ENCODE data around the gene PCP4.

The PCP4 gene

GRCh38 chr21:39969691-39970364 is 102.6 kb downstream of the PCP4 start:
- DNase-seq (ENCODE audit: low read depth in 1 of 2, low spot score in 1 of 2) = no peak

DNA sequence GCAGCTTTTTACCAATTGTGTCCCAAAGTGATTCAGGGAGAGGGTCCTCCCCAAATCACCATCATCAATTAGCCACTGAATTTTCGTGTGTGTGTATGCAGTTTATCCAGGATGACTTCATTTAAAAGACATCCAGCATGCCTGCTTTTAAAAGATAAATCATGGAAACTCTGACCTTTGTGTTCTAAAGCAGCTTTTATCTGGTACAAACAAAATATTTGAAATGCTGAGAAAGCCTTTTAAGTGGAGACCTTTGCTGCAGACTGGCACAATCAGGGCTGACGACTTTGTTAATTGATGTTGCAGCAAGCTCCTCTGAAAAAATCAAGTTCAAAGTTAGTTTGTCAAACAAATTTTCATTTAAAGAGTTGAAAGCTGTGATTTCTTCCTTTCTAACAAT is 104.7 kb downstream of the PCP4 start:
- no peak for DNase-seq (ENCODE audit: low read depth in 1 of 2, low spot score in 1 of 2)

- no peak for DNase-seq (ENCODE audit: low read depth in 1 of 2, low spot score in 1 of 2)
These were observed 105.2 kb downstream of the PCP4 start for GRCh38 chr21:39972471-39972870.

DNA sequence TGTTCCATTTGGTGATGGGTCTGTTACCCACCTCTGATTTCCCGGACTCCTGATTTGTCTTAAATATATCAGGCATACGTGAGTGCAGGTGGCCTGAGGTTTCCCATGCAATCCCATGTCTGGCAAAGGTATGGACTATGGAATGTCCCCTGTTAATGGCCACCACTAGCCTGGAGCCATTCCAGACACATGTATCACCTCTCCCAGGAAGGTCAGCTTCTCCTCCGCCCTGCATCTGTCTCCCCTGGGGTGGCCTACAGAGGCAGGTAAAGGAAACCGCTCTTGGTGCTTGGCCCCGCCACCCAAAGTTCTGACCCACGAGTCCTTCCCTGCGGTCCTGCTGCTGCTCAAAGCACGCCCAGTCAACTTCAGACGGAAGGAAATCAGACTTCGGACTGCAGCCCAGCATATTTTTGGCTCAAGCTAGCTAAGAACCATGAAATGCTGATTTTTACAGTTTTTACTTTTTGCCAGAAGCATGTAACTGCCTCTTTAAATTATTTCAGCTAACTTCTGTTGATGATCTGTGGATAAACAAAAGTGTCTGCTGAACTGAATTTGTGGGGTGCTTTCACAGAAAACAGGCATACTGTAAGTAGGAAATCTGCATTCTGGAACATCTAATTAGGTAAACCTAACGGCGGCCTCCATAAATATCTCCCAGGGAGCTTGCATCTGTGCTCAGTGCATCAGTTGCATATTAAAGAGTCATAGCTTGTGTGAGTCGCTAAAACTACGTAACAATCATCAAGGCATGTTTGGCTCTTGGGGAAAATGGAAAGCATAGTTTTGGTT is 105.9 kb downstream of the PCP4 start:
- no peak for DNase-seq (ENCODE audit: low read depth in 1 of 2, low spot score in 1 of 2)

DNA sequence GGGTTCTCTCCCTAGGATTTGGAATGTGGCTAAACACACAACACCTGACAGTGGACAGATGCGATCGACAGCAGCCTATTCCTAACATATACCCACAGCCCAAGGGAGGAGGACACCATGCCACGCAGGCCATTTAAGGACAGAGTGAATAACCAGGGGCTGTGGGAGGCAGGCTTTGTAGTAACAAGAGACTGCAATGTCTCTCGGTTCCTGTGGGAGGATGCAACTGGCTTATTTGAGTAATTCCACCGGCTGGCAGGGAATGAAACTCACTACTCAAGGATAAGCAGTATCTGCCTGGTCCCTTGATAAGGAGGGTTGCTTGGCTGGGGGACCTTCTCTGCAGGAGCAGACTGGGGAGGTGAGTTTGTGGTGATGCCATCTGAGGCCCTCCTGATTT is 109.6 kb downstream of the PCP4 start:
- no peak for DNase-seq (ENCODE audit: low read depth in 1 of 2, low spot score in 1 of 2)
